Heart left ventricle (tissue), 16 donors: Measurements from ENCODE around the gene ANKRD52. TPM values are rescaled to one million over a fixed set of nuclear protein-coding genes. Genes with fewer than 3 reads are reported as not detected.

Source experiments
- ATAC-seq, 4 donors: fragments of 200-7000 bp; cut with Tn5 transposase; one replicate each; pipeline ENCODE4 v1.9.1; 2020 to 2022; ENCODE audit warnings: moderate library complexity in 4 of 4, mild to moderate bottlenecking in 3 of 4, moderate number of reproducible peaks in 1 of 4
- DNase-seq, 5 donors: peaks; one replicate each; pipeline ENCODE4 v3.0.0-alpha.2; 2020
- H3K27ac ChIP-seq, 12 donors: fragments of 200-600 bp; sonication (generic) in 4 of 12; one replicate each; pipeline versions ENCODE4 v1.5.0 to v1.8.0; 2016 to 2022; ENCODE audit warnings: mild to moderate bottlenecking in 2 of 12
- H3K27me3 ChIP-seq, 9 donors: fragments of 200-600 bp; sonication (generic) in 2 of 9; one replicate each; pipeline versions ENCODE4 v1.5.1 to v1.8.0; 2016 to 2022; ENCODE audit warnings: mild to moderate bottlenecking in 3 of 9
- H3K36me3 ChIP-seq, 9 donors: fragments of 200-600 bp; sonication (generic) in 2 of 9; one replicate each; pipeline versions ENCODE4 v1.5.0 to v1.8.0; 2018 to 2022; ENCODE audit warnings: mild to moderate bottlenecking in 2 of 9
- H3K4me1 ChIP-seq, 12 donors: fragments of 200-600 bp; sonication (generic) in 4 of 12; one replicate each; pipeline versions ENCODE4 v1.5.0 to v1.8.0; 2016 to 2022; ENCODE audit warnings: mild to moderate bottlenecking in 3 of 12
- H3K4me3 ChIP-seq, 12 donors: fragments of 200-600 bp; sonication (generic) in 4 of 12; one replicate each; pipeline versions ENCODE4 v1.5.0 to v1.8.0; 2017 to 2022; ENCODE audit warnings: mild to moderate bottlenecking in 9 of 12, moderate library complexity in 4 of 12
- H3K9me3 ChIP-seq, 12 donors: fragments of 200-600 bp; sonication (generic) in 4 of 12; one replicate each; pipeline versions ENCODE4 v1.5.0 to v1.8.0; 2016 to 2022; ENCODE audit warnings: mild to moderate bottlenecking in 1 of 12
- POLR2A ChIP-seq, 2 donors: fragments of 450-650 bp; IDR thresholded peaks; one replicate each; pipeline ENCODE4 v1.6.1; 2017; ENCODE audit warnings: antibody characterized with exemption in 2 of 2, mild to moderate bottlenecking in 2 of 2, moderate library complexity in 2 of 2
- WGBS, 4 donors: extraction: QIAGEN DNeasy Blood & Tissue Kit in 2 of 4; methylation state at CpG; one replicate each; pipeline versions ENCODE4 v1.1.5 to v1.1.7; 2013 to 2018; 5-methylcytosine and 5-hydroxymethylcytosine counted together
- intact Hi-C, 10 donors: fragments of 100-400 bp; cut with DNase I; formaldehyde crosslinking; loops; one replicate each; pipeline versions ENCODE4 v1.11.1 to v1.14.2; 2022
- polyA plus RNA-seq, 2 donors: library from polyadenylated mRNA; stranded (reverse); fragments of 200-250 nt; gene quantifications; one replicate each; pipeline ENCODE4 v1.2.3, GENCODE V29; 2013
- total RNA-seq, 9 donors: library from RNA; depleted of rRNA in 2 of 9; stranded (reverse); fragments of >200 nt in 2 of 9; fragmentation: NEBNext Ultra II Directional in 3 of 9; extraction: Animal tissue kit (Norgen Biotek cat#: 25700) in 3 of 9; gene quantifications; one replicate each; pipeline versions ENCODE4 v1.1.0 to v1.2.4, GENCODE V29; 2016 to 2023
- TF ChIP-seq, protein P1 (sequence below), 12 donors: fragments of 200-600 bp; sonication (generic) in 4 of 12; IDR thresholded peaks; one replicate each; pipeline versions ENCODE4 v1.5.0 to v1.8.0; 2018 to 2022; ENCODE audit warnings: antibody characterized with exemption in 12 of 12, mild to moderate bottlenecking in 5 of 12
- donor health status: ischemic (EF 13 %, LVEDD 7.1; RV severe dilation, severe dysfunction).
- donor health status: healthy with polysubstance abuse.
- donor health status: DM: no; HTN: yes; CAD: no.
- donor health status: DM: no; HTN: no; CAD: no.
- donor health status: ischemic (EF 25% LVEDD 6.9; RV normal size, moderate dysfunction).
- donor health status: ischemic (EF 25% LVEDD 5.7; RV mildly dilated, moderate dysfunction).
- donor health status: healthy.
- donor health status: DM: yes; HTN: yes; CAD: no.
- donor health status: ischemic (EF 35%, LVEDD 5.7; RV mildly dilated, moderate dysfunction).
- donor health status: nonischemic (EF 11% LVEDD 7.7; RV severe dilation, severe dysfunction).
- donor health status: DM: yes; HTN: yes; CAD: no.
- donor health status: PGD.
- donor health status: ischemic (EF 29% LVEDD 5.4; RV normal size, mild dysfunction).
- donor health status: nonischemic (EF 23%, LVEDD 6.1; RV moderate dilation, normal function).

The ANKRD52 gene
- total and polyA plus RNA-seq, 11 donors, result 12.2 to 40.6 (median 28.0) TPM

GRCh38 chr12:56222531-56222895 is 35.7 kb downstream of the ANKRD52 start:
- peaks cover 8 to 52% (median 41%) of the 10 kb centered on the region in 12 donors for H3K4me1 ChIP-seq
- peaks cover 0 to 10% (median 4%) of the 10 kb centered on the region in 9 donors for H3K36me3 ChIP-seq
- no peak for TF ChIP-seq POLR2A (IDR thresholded peaks at IDR 0.05)
- TF ChIP-seq, protein P1, sequence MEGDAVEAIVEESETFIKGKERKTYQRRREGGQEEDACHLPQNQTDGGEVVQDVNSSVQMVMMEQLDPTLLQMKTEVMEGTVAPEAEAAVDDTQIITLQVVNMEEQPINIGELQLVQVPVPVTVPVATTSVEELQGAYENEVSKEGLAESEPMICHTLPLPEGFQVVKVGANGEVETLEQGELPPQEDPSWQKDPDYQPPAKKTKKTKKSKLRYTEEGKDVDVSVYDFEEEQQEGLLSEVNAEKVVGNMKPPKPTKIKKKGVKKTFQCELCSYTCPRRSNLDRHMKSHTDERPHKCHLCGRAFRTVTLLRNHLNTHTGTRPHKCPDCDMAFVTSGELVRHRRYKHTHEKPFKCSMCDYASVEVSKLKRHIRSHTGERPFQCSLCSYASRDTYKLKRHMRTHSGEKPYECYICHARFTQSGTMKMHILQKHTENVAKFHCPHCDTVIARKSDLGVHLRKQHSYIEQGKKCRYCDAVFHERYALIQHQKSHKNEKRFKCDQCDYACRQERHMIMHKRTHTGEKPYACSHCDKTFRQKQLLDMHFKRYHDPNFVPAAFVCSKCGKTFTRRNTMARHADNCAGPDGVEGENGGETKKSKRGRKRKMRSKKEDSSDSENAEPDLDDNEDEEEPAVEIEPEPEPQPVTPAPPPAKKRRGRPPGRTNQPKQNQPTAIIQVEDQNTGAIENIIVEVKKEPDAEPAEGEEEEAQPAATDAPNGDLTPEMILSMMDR (IDR thresholded peaks at IDR 0.05), result peak in 1 of 12 donors; percentile 2
- H3K4me3 ChIP-seq, result peak overlapping the region; percentile 56 to 95 (median 76)
- DNase-seq (no peak), ATAC-seq (no peak)
- no peaks in the 10 kb centered on the region for H3K9me3 ChIP-seq
- WGBS, 4 donors, result 3 to 8% (median 6%) methylated on average over 4 of the region's 4 CpGs
- intact Hi-C loops, result loop anchor here in 7 of 10 donors (2.0 to 10.0 kb wide), 6 partner anchors 35 to 242 kb away; partner anchors contain the start of genes ANKRD52 (in 4 of the 7), ZC3H10 (in 2 of the 7), CS (in 1 of the 7) and ESYT1 (in 1 of the 7)
- H3K27ac ChIP-seq, result peak overlapping the region; percentile 86 to 99 (median 96)
- H3K27me3 ChIP-seq, result no peaks in the 10 kb centered on the region

DNA sequence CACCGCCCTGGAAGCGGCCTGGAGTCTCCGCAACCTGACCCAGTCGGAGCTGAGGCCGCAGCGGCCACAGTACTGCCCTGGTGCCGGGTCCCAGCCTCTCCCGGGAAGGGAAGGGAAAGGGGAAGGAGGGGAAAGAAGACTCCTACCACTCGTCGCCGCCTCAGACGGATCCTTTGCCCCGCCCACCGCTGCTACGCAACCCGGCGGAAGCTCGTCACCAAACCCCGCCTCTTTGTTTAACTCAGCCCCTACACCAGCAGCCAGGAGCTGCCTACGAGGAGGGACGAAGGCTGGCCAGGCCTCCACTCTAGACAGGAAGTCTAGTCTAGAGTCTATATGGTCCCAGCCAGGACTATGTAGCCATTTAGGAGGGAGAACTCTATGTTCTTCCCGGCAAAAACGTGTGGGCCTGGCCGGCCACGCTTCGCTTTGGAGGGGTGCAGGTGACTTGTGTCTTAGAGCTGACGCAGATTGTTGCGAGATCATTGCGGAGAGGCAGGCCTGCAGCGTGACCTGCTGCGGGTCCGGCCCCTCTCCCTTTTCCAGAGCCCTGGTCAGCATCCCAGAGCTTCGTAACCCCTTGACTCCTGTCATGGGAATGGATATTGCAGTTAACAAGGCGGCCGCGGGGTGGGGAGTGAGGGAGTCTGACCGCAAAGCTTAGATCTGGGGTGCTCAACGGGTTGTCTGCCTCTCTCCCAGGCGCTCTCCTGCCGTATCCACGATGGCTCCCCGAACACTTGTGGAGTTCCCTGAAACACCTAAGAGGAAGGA is 36.2 kb downstream of the ANKRD52 start, which contains the start of gene RNF41:
RNF41 (minus strand) TSS at position 166 of the 774 bp plus-strand sequence. CDS start 7,875 bp downstream, outside the sequence.
- H3K9me3 ChIP-seq, result no peaks in the 10 kb centered on the region
- H3K4me1 ChIP-seq, result peaks cover 8 to 52% (median 41%) of the 10 kb centered on the region in 12 donors
- WGBS, 4 donors, result 0 to 1% (median 1%) methylated on average over 38 to 42 of the region's 42 CpGs
- H3K27ac ChIP-seq, result peak within 1 kb of the TSS; percentile 86 to 99 (median 96)
- intact Hi-C loops, result loop anchor here in 7 of 10 donors (2.0 to 10.0 kb wide), 6 partner anchors 35 to 243 kb away; partner anchors contain the start of genes ANKRD52 (in 4 of the 7), ZC3H10 (in 2 of the 7), CS (in 1 of the 7) and ESYT1 (in 1 of the 7)
- DNase-seq (peak; percentile 97 to 98 (median 98)), ATAC-seq (peak; percentile 91 to 94 (median 94))
- H3K27me3 ChIP-seq, result no peaks in the 10 kb centered on the region
- H3K36me3 ChIP-seq, result peaks cover 0 to 11% (median 4%) of the 10 kb centered on the region in 9 donors
- TF ChIP-seq, protein P1 (IDR thresholded peaks at IDR 0.05), result peak in 3 of 12 donors; percentile 25 to 30 (median 30)
- peak; percentile 82 to 96 for TF ChIP-seq POLR2A (IDR thresholded peaks at IDR 0.05)
- H3K4me3 ChIP-seq, result peak within 1 kb of the TSS; percentile 56 to 95 (median 76)

- ATAC-seq (peak; percentile 8 to 38 (median 21)), DNase-seq (peak; percentile 53 to 78 (median 68))
- intact Hi-C loops, result loop anchor here in 6 of 10 donors (5.0 to 10.0 kb wide), 4 partner anchors 34 to 244 kb away; partner anchors contain the start of genes ANKRD52 (in 4 of the 6), ESYT1 (in 1 of the 6), SMARCC2 (in 1 of the 6) and SPRYD4 (in 1 of the 6)
- Histone ChIP-seq H3K9me3 (no peaks in the 10 kb centered on the region), H3K4me1 (peaks cover 8 to 52% (median 41%) of the 10 kb centered on the region in 12 donors), H3K4me3 (peak overlapping the region; percentile 56 to 95 (median 76)), H3K36me3 (peaks cover 0 to 17% (median 8%) of the 10 kb centered on the region in 9 donors), H3K27ac (peak overlapping the region; percentile 86 to 99 (median 96)), H3K27me3 (no peaks in the 10 kb centered on the region)
- TF ChIP-seq, protein P1 (IDR thresholded peaks at IDR 0.05), result no peak
- TF ChIP-seq POLR2A (IDR thresholded peaks at IDR 0.05), result no peak
- WGBS, 4 donors, result 0 to 1% (median 1%) methylated on average over 21 of the region's 21 CpGs
Observed at GRCh38 chr12:56221232-56221756, 36.9 kb downstream of the ANKRD52 start.
